Activated naive CD4-positive, alpha-beta T cell treated with anti-CD3 and anti-CD28 coated beads, Interleukin-2, amount 50 U/mL, for 24 hours (primary cell): ENCODE results near the gene ZIK1.

Experiments used
- H3K27ac Mint-ChIP-seq: one replicate; pipeline ENCODE4 v1.8.0; 2021; ENCODE audit warnings: mild to moderate bottlenecking, mixed read lengths
- H3K27me3 Mint-ChIP-seq: one replicate; pipeline ENCODE4 v1.8.0; 2021; ENCODE audit warnings: mixed read lengths
- H3K36me3 Mint-ChIP-seq: one replicate; pipeline ENCODE4 v1.8.0; 2021; ENCODE audit warnings: mixed read lengths
- H3K4me1 Mint-ChIP-seq: one replicate; pipeline ENCODE4 v1.8.0; 2021; ENCODE audit warnings: mixed read lengths
- H3K4me3 Mint-ChIP-seq: one replicate; pipeline ENCODE4 v1.8.0; 2021; ENCODE audit warnings: mild to moderate bottlenecking, mixed read lengths
- H3K9me3 Mint-ChIP-seq: one replicate; pipeline ENCODE4 v1.8.0; 2021; ENCODE audit warnings: mixed read lengths

Gene ZIK1

DNA sequence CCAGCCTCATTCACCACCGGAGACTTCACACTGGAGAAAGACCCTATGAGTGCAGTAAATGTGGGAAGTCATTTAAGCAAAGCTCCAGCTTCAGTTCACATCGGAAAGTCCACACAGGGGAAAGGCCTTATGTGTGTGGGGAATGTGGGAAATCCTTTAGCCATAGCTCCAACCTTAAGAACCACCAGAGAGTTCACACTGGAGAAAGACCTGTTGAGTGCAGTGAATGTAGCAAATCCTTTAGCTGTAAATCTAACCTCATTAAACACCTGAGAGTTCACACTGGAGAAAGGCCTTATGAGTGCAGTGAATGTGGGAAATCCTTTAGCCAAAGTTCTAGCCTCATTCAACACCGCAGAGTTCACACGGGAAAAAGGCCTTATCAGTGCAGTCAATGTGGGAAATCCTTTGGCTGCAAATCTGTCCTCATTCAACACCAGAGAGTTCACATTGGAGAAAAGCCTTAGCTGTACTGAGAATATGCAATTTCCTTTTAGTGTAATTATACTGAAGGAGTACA is 57.8 kb downstream of the ZIK1 start:
- H3K36me3 Mint-ChIP-seq, result peaks cover 58% of the 10 kb centered on the region

GRCh38 chr19:57642396-57643046 is 58.6 kb downstream of the ZIK1 start:
- Mint-ChIP-seq H3K27me3 (no peaks in the 10 kb centered on the region), H3K27ac (no peak overlapping the region), H3K4me3 (no peak overlapping the region), H3K36me3 (peaks cover 51% of the 10 kb centered on the region), H3K4me1 (no peaks in the 10 kb centered on the region), H3K9me3 (peaks cover 23% of the 10 kb centered on the region)

More for the DNA sequence above, 57.8 kb downstream of the ZIK1 start:
- H3K27me3 Mint-ChIP-seq, result no peaks in the 10 kb centered on the region
- no peak overlapping the region for H3K4me3 Mint-ChIP-seq
- H3K27ac Mint-ChIP-seq, result no peak overlapping the region
- peaks cover 28% of the 10 kb centered on the region for H3K9me3 Mint-ChIP-seq
- H3K4me1 Mint-ChIP-seq, result no peaks in the 10 kb centered on the region
